Karpas-422 (cell line): ENCODE measurements around the gene C10orf67. TPM values are rescaled to one million over a fixed set of nuclear protein-coding genes. Genes with fewer than 3 reads are reported as not detected.

Experiments
- DNase-seq: peaks from one replicate; pipeline ENCODE4 v3.0.0-alpha.2; 2015
- H2AFZ ChIP-seq: fragments of 200-600 bp; sonication (generic); 2 replicates; pipeline ENCODE4 v1.6.1; 2014; ENCODE audit warnings: antibody characterized with exemption, low read length, mixed read lengths
- H3K27ac ChIP-seq: fragments of 200-600 bp; sonication (generic); 2 replicates; pipeline ENCODE4 v1.5.1; 2014; ENCODE audit warnings: mild to moderate bottlenecking, low read length, moderate library complexity
- H3K27me3 ChIP-seq: fragments of 200-600 bp; sonication (generic); 2 replicates; pipeline ENCODE4 v1.6.1; 2014; ENCODE audit warnings: low read length, mixed read lengths
- H3K36me3 ChIP-seq: fragments of 200-600 bp; sonication (generic); 2 replicates; pipeline ENCODE4 v1.6.1; 2014; ENCODE audit warnings: low read length, mixed read lengths; ENCODE audit not compliant: insufficient read depth
- H3K4me1 ChIP-seq: fragments of 200-600 bp; sonication (generic); 2 replicates; pipeline ENCODE4 v1.6.1; 2014; ENCODE audit warnings: mild to moderate bottlenecking, low read length, mixed read lengths
- H3K4me2 ChIP-seq: fragments of 200-600 bp; sonication (generic); 2 replicates; pipeline ENCODE4 v1.6.1; 2014; ENCODE audit warnings: low read length, low read depth, mild to moderate bottlenecking; ENCODE audit not compliant: poor library complexity, severe bottlenecking
- H3K4me3 ChIP-seq: fragments of 200-600 bp; sonication (generic); 2 replicates; pipeline ENCODE4 v1.5.1; 2014; ENCODE audit warnings: mild to moderate bottlenecking, antibody characterized with exemption, low read length, mixed read lengths
- H3K79me2 ChIP-seq: fragments of 200-600 bp; sonication (generic); 2 replicates; pipeline ENCODE4 v1.6.1; 2014; ENCODE audit warnings: mild to moderate bottlenecking, low read length, mixed read lengths
- H3K9ac ChIP-seq: fragments of 200-600 bp; sonication (generic); 2 replicates; pipeline ENCODE4 v1.6.0; 2014; ENCODE audit warnings: low read length
- H3K9me2 ChIP-seq: fragments of 200-600 bp; sonication (generic), shearing (Covaris generic); replicated peaks from 2 replicates; pipeline ENCODE4 v1.6.0; 2014; ENCODE audit warnings: mild to moderate bottlenecking, low read length, moderate library complexity; ENCODE audit not compliant: insufficient read depth
- H3K9me3 ChIP-seq: fragments of 300-700, 200-600 bp; sonication (generic); 2 replicates; pipeline ENCODE4 v1.6.1; 2014; ENCODE audit warnings: low read length, mixed read lengths
- H4K20me1 ChIP-seq: fragments of 200-600 bp; sonication (generic); 2 replicates; pipeline ENCODE4 v1.6.1; 2014; ENCODE audit warnings: mild to moderate bottlenecking, antibody characterized with exemption, low read length, low read depth; ENCODE audit not compliant: insufficient read depth
- total RNA-seq: library from RNA; depleted of rRNA; stranded (reverse); fragments of >200 nt; shearing (Covaris generic); gene quantifications from 2 replicates; pipeline ENCODE4 v1.2.3, GENCODE V29; 2014; ENCODE audit warnings: low replicate concordance

C10orf67 gene
- total RNA-seq, 1 experiment from 2014 or later: not detected

GRCh38 chr10:23325132-23325531 lies 19.5 kb downstream of the C10orf67 start:
- Histone ChIP-seq H3K4me3 (no peak overlapping the region), H3K4me2 (no peak overlapping the region), H4K20me1 (no peaks in the 10 kb centered on the region), H3K9me3 (no peaks in the 10 kb centered on the region), H3K27me3 (no peaks in the 10 kb centered on the region), H3K36me3 (no peaks in the 10 kb centered on the region), H3K79me2 (no peaks in the 10 kb centered on the region), H3K27ac (no peak overlapping the region), H3K9ac (no peak overlapping the region), H2AFZ (no peak overlapping the region), H3K9me2 (no peaks in the 10 kb centered on the region), H3K4me1 (no peaks in the 10 kb centered on the region)
- no peak for DNase-seq

GRCh38 chr10:23324351-23324750 lies 20.2 kb downstream of the C10orf67 start:
- no peaks in the 10 kb centered on the region for H3K36me3 ChIP-seq
- no peaks in the 10 kb centered on the region for H3K4me1 ChIP-seq
- H2AFZ ChIP-seq: no peak overlapping the region
- H3K9me3 ChIP-seq: no peaks in the 10 kb centered on the region
- H4K20me1 ChIP-seq: no peaks in the 10 kb centered on the region
- H3K79me2 ChIP-seq: no peaks in the 10 kb centered on the region
- H3K27me3 ChIP-seq: no peaks in the 10 kb centered on the region
- DNase-seq: no peak
- no peak overlapping the region for H3K27ac ChIP-seq
- H3K9ac ChIP-seq: no peak overlapping the region
- no peaks in the 10 kb centered on the region for H3K9me2 ChIP-seq
- no peak overlapping the region for H3K4me2 ChIP-seq
- no peak overlapping the region for H3K4me3 ChIP-seq

- H4K20me1 ChIP-seq: no peaks in the 10 kb centered on the region
- H3K9ac ChIP-seq: no peak overlapping the region
- H3K27me3 ChIP-seq: no peaks in the 10 kb centered on the region
- no peak overlapping the region for H2AFZ ChIP-seq
- no peak overlapping the region for H3K4me2 ChIP-seq
- DNase-seq: no peak
- no peaks in the 10 kb centered on the region for H3K4me1 ChIP-seq
- H3K36me3 ChIP-seq: no peaks in the 10 kb centered on the region
- no peaks in the 10 kb centered on the region for H3K79me2 ChIP-seq
- no peaks in the 10 kb centered on the region for H3K9me2 ChIP-seq
- no peaks in the 10 kb centered on the region for H3K9me3 ChIP-seq
- no peak overlapping the region for H3K4me3 ChIP-seq
- H3K27ac ChIP-seq: no peak overlapping the region
Measured at GRCh38 chr10:23322082-23322481, 22.5 kb downstream of the C10orf67 start.

- Histone ChIP-seq H3K4me3 (no peak overlapping the region), H3K9me3 (no peaks in the 10 kb centered on the region), H2AFZ (no peak overlapping the region), H3K9ac (no peak overlapping the region), H3K4me1 (no peaks in the 10 kb centered on the region), H3K4me2 (no peak overlapping the region), H3K27ac (no peak overlapping the region), H3K9me2 (no peaks in the 10 kb centered on the region), H3K79me2 (no peaks in the 10 kb centered on the region), H3K27me3 (no peaks in the 10 kb centered on the region), H4K20me1 (no peaks in the 10 kb centered on the region), H3K36me3 (no peaks in the 10 kb centered on the region)
- DNase-seq: no peak
Measured at GRCh38 chr10:23319835-23320234, 24.8 kb downstream of the C10orf67 start.

- Histone ChIP-seq H3K9ac (no peak overlapping the region), H2AFZ (no peak overlapping the region), H3K4me2 (no peak overlapping the region), H3K9me3 (no peaks in the 10 kb centered on the region), H3K9me2 (no peaks in the 10 kb centered on the region), H4K20me1 (no peaks in the 10 kb centered on the region), H3K36me3 (no peaks in the 10 kb centered on the region), H3K27ac (no peak overlapping the region), H3K4me1 (no peaks in the 10 kb centered on the region), H3K27me3 (no peaks in the 10 kb centered on the region), H3K79me2 (no peaks in the 10 kb centered on the region), H3K4me3 (no peak overlapping the region)
- DNase-seq: no peak
Measured at GRCh38 chr10:23318359-23318758, 26.2 kb downstream of the C10orf67 start.

- H3K79me2 ChIP-seq: no peaks in the 10 kb centered on the region
- no peaks in the 10 kb centered on the region for H3K4me1 ChIP-seq
- no peak overlapping the region for H3K4me3 ChIP-seq
- no peaks in the 10 kb centered on the region for H3K9me3 ChIP-seq
- no peak for DNase-seq
- no peak overlapping the region for H3K9ac ChIP-seq
- H3K36me3 ChIP-seq: no peaks in the 10 kb centered on the region
- H3K27ac ChIP-seq: no peak overlapping the region
- H3K4me2 ChIP-seq: no peak overlapping the region
- H3K9me2 ChIP-seq: no peaks in the 10 kb centered on the region
- no peak overlapping the region for H2AFZ ChIP-seq
- H3K27me3 ChIP-seq: no peaks in the 10 kb centered on the region
- H4K20me1 ChIP-seq: no peaks in the 10 kb centered on the region
Measured at GRCh38 chr10:23317416-23317815, 27.2 kb downstream of the C10orf67 start.

- DNase-seq: no peak
- no peak overlapping the region for H3K4me3 ChIP-seq
- no peak overlapping the region for H2AFZ ChIP-seq
- no peaks in the 10 kb centered on the region for H3K9me2 ChIP-seq
- no peaks in the 10 kb centered on the region for H3K27me3 ChIP-seq
- H3K4me1 ChIP-seq: no peaks in the 10 kb centered on the region
- no peaks in the 10 kb centered on the region for H4K20me1 ChIP-seq
- H3K27ac ChIP-seq: no peak overlapping the region
- H3K4me2 ChIP-seq: no peak overlapping the region
- no peak overlapping the region for H3K9ac ChIP-seq
- no peaks in the 10 kb centered on the region for H3K36me3 ChIP-seq
- H3K9me3 ChIP-seq: no peaks in the 10 kb centered on the region
- no peaks in the 10 kb centered on the region for H3K79me2 ChIP-seq
Measured at GRCh38 chr10:23316406-23316805, 28.2 kb downstream of the C10orf67 start.

GRCh38 chr10:23315966-23316365 lies 28.6 kb downstream of the C10orf67 start:
- no peak overlapping the region for H3K27ac ChIP-seq
- no peak overlapping the region for H3K4me2 ChIP-seq
- H3K79me2 ChIP-seq: no peaks in the 10 kb centered on the region
- H3K9me3 ChIP-seq: no peaks in the 10 kb centered on the region
- H3K4me1 ChIP-seq: no peaks in the 10 kb centered on the region
- H2AFZ ChIP-seq: no peak overlapping the region
- no peaks in the 10 kb centered on the region for H4K20me1 ChIP-seq
- no peak overlapping the region for H3K9ac ChIP-seq
- no peak for DNase-seq
- no peaks in the 10 kb centered on the region for H3K36me3 ChIP-seq
- H3K27me3 ChIP-seq: no peaks in the 10 kb centered on the region
- H3K9me2 ChIP-seq: no peaks in the 10 kb centered on the region
- no peak overlapping the region for H3K4me3 ChIP-seq

GRCh38 chr10:23314835-23315239 lies 29.8 kb downstream of the C10orf67 start:
- Histone ChIP-seq H2AFZ (no peak overlapping the region), H3K9me2 (no peaks in the 10 kb centered on the region), H3K4me2 (no peak overlapping the region), H3K79me2 (no peaks in the 10 kb centered on the region), H3K4me1 (no peaks in the 10 kb centered on the region), H3K9me3 (no peaks in the 10 kb centered on the region), H3K27me3 (no peaks in the 10 kb centered on the region), H3K4me3 (no peak overlapping the region), H3K36me3 (no peaks in the 10 kb centered on the region), H3K9ac (no peak overlapping the region), H4K20me1 (no peaks in the 10 kb centered on the region), H3K27ac (no peak overlapping the region)
- DNase-seq: peak; percentile 81
